Lower lobe of right lung (tissue), 2 donors: ENCODE results near the gene CLEC2D. TPM values are rescaled to one million over a fixed set of nuclear protein-coding genes. Genes with fewer than 3 reads are reported as not detected.
A peak's percentile ranks its signal among the peaks of the same experiment; 100 is the strongest.
"Not testable (repeated sequence)": the region's sequence is repeated elsewhere in the genome, so short reads cannot be mapped to it uniquely, and the experiment has no call there.

Experiments
- ATAC-seq, 2 donors: fragments of 200-7000 bp; cut with Tn5 transposase; one replicate each; pipeline ENCODE4 v1.9.1; 2020 to 2022; ENCODE audit warnings: mild to moderate bottlenecking in 2 of 2, moderate library complexity in 2 of 2
- DNase-seq: peaks from one replicate; pipeline ENCODE4 v3.0.0-alpha.2; 2020
- H3K27ac ChIP-seq: fragments of 200-600 bp; one replicate; pipeline ENCODE4 v1.8.0; 2022
- H3K27me3 ChIP-seq: fragments of 200-600 bp; one replicate; pipeline ENCODE4 v1.8.0; 2022; ENCODE audit warnings: low read depth
- H3K36me3 ChIP-seq: fragments of 200-600 bp; one replicate; pipeline ENCODE4 v1.8.0; 2022; ENCODE audit warnings: mild to moderate bottlenecking
- H3K4me1 ChIP-seq: fragments of 200-600 bp; one replicate; pipeline ENCODE4 v1.8.0; 2022
- H3K4me3 ChIP-seq: fragments of 200-600 bp; one replicate; pipeline ENCODE4 v1.8.0; 2022; ENCODE audit warnings: mild to moderate bottlenecking
- H3K9me3 ChIP-seq: fragments of 200-600 bp; one replicate; pipeline ENCODE4 v1.8.0; 2022
- CTCF ChIP-seq: fragments of 200-600 bp; IDR thresholded peaks from one replicate; pipeline ENCODE4 v1.8.0; 2022; ENCODE audit warnings: antibody characterized with exemption, mild to moderate bottlenecking
- intact Hi-C: fragments of 100-400 bp; cut with DNase I; formaldehyde crosslinking; loops from one replicate; pipeline ENCODE4 v1.11.0; 2022
- total RNA-seq: library from RNA; stranded (reverse); fragmentation: NEBNext Ultra II Directional; extraction: Animal tissue kit (Norgen Biotek cat#: 25700); gene quantifications from one replicate; pipeline ENCODE4 v1.2.1, GENCODE V29; 2021
- donor health status: DM: no; HTN: yes; CAD: no; lungs with severe emphysema.

The CLEC2D gene
- total RNA-seq, 1 donor from 2014 or later = 13.9 TPM

DNA sequence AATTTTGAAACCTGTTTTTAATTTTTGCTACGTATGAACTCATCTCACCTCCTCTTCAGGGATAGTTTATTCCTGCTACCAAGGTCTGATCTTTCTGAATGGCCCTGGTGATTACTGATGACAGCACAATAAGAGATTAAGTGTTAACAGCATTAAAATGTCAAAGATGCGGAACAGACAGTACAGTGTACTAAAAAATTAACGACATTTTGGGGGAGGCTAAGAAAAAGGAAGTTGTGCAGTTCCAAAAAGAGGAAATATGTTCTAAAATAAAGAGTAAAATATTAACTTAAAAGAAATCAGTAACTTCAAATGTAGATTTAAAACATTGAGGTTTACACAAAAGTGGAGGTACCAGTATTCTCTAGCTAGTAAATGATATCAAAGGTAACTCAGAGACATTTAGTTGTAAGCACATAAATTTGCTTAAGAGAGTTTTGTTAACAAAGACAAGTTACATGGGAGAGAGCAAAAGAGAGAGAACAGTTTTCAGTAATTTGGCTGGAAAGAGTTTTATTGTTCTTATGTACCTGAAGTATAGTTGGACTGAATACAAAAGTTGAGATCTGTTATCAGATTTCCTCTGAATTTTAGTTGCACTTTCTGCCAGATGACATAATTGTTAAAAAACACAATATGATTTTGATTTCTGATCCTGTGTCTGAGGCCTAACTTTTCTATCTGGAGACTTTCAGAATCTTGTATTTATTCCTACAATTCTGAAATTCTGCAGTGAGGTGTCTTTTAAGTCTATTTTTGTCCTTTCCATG, 67.6 kb downstream of the CLEC2D start:
- Histone ChIP-seq H3K4me3 (no peak overlapping the region), H3K4me1 (peaks cover 11% of the 10 kb centered on the region), H3K9me3 (no peaks in the 10 kb centered on the region), H3K36me3 (no peaks in the 10 kb centered on the region), H3K27me3 (no peaks in the 10 kb centered on the region), H3K27ac (peak overlapping the region; percentile 65)
- TF ChIP-seq CTCF = no peak
- DNase-seq (no peak), ATAC-seq (peak; percentile 30 to 52)
- intact Hi-C loops = no loop called here

- H3K36me3 ChIP-seq, H3K27me3 ChIP-seq, H3K4me3 ChIP-seq, ATAC-seq, intact Hi-C loops, H3K27ac ChIP-seq, DNase-seq, H3K9me3 ChIP-seq: not testable (repeated sequence)
- peaks cover 22% of the 10 kb centered on the region for H3K4me1 ChIP-seq
Observed at GRCh38 chr12:9738905-9739304, 69.4 kb downstream of the CLEC2D start.

GRCh38 chr12:9739404-9740105, 70.0 kb downstream of the CLEC2D start:
- peak overlapping the region; percentile 30 for H3K4me3 ChIP-seq
- H3K27ac ChIP-seq, ATAC-seq, H3K36me3 ChIP-seq, DNase-seq, H3K27me3 ChIP-seq, intact Hi-C loops, H3K9me3 ChIP-seq: not testable (repeated sequence)
- H3K4me1 ChIP-seq = peaks cover 22% of the 10 kb centered on the region

DNA sequence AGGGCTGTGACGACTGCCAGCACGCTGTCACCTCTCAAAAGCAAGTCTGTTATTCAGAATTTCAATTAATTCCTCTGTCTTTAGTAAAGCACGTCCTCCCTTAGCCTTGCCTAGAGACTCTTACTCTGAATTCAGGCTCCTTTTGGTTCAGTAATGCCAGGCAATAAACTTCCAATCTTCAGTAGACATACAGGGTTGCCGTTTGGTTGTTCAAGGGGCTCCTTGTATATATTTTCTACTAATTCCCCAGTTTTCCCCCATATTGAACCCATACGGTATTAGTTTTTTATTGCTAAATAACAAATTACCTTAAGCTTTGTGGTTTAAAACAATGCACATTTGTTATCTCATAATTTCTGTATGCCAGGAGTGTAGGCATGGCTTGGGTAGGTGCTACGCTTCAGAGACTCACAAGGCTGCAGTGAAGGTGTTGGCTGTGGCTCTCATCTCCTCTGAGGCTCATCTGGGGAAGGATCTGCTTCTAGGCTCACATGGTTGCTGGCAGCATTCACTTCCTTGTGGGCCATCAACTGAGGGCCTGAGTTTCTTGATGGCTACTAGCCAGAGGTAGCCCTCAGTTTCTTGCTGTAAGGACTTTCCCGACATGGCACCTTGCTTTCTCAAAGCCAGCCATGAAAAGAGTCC, 70.7 kb downstream of the CLEC2D start:
- no peak for ATAC-seq
- H3K27ac ChIP-seq = no peak overlapping the region
- DNase-seq = no peak
- H3K27me3 ChIP-seq = no peaks in the 10 kb centered on the region
- H3K4me3 ChIP-seq = peak overlapping the region; percentile 30
- intact Hi-C loops = no loop called here
- peaks cover 22% of the 10 kb centered on the region for H3K4me1 ChIP-seq
- H3K9me3 ChIP-seq = no peaks in the 10 kb centered on the region
- H3K36me3 ChIP-seq = no peaks in the 10 kb centered on the region
- no peak for TF ChIP-seq CTCF

DNA sequence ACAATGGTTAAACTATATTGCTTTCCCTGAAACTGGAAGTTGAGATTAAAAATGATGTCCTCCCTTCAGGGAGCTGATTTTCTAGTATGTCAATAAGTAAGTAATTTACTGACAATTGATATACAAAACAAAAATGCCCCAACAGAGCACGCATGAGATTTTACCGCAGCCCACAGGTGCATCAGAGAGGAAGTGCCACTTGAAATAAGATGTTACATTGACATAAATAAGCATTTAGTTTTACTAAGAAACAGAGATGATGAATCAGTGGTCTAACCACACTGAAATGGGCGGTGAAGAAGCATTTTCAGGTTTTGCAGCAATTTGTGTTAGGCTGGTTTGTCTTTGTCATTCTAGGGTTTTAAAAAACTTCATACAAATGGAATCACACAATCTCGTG, 72.2 kb downstream of the CLEC2D start:
- no peak for TF ChIP-seq CTCF
- Histone ChIP-seq H3K4me1 (peaks cover 22% of the 10 kb centered on the region), H3K9me3 (no peaks in the 10 kb centered on the region), H3K4me3 (no peak overlapping the region), H3K27ac (no peak overlapping the region), H3K27me3 (no peaks in the 10 kb centered on the region), H3K36me3 (no peaks in the 10 kb centered on the region)
- DNase-seq (no peak), ATAC-seq (peak; percentile 57 to 62)
- intact Hi-C loops = no loop called here

GRCh38 chr12:9742661-9743060, 73.1 kb downstream of the CLEC2D start:
- Histone ChIP-seq H3K9me3 (no peaks in the 10 kb centered on the region), H3K27me3 (no peaks in the 10 kb centered on the region), H3K4me3 (no peak overlapping the region), H3K4me1 (peaks cover 17% of the 10 kb centered on the region), H3K36me3 (no peaks in the 10 kb centered on the region), H3K27ac (no peak overlapping the region)
- no peak for TF ChIP-seq CTCF
- DNase-seq (no peak), ATAC-seq (peak; percentile 52 to 66)
- intact Hi-C loops = no loop called here
